GM18526 (cell line): ENCODE results near the gene CLIP2.

Experiments used
- POLR2A ChIP-seq: IDR thresholded peaks from 3 replicates; pipeline ENCODE4 v1.6.1; 2011; ENCODE audit not compliant: insufficient read length; ENCODE audit errors: extremely low read depth

Gene CLIP2

GRCh38 chr7:74401137-74401859 is 112.1 kb downstream of the CLIP2 start:
- TF ChIP-seq POLR2A = no peak

- TF ChIP-seq POLR2A = no peak
Measured at GRCh38 chr7:74403521-74404387, 114.5 kb downstream of the CLIP2 start.

GRCh38 chr7:74404388-74404700 is 115.1 kb downstream of the CLIP2 start:
- TF ChIP-seq POLR2A = no peak

DNA sequence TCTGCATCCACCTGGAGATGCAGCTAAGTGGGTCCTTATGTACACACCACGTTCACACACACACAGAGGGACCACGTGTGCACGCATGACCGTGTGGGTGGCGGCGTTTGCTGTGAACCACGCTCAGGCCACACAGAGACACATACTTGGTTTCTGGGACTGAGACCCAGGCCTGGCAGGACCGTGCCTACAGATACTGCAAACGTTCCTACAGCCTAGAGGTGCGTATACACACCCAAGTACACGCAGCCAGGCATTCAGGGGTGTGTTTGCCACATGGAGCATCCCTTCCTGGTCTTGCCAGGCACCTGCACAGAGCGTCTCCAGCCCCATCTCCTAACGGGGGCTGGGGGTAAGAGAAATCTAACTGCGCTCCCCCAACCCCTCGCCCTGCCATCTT is 115.5 kb downstream of the CLIP2 start:
- TF ChIP-seq POLR2A = no peak

GRCh38 chr7:74405191-74405898 is 116.1 kb downstream of the CLIP2 start:
- TF ChIP-seq POLR2A = no peak

GRCh38 chr7:74405899-74406512 is 116.8 kb downstream of the CLIP2 start:
- TF ChIP-seq POLR2A = no peak

GRCh38 chr7:74407958-74408357 is 118.8 kb downstream of the CLIP2 start:
- TF ChIP-seq POLR2A = no peak

GRCh38 chr7:74409571-74409970 is 120.4 kb downstream of the CLIP2 start:
- TF ChIP-seq POLR2A = no peak

DNA sequence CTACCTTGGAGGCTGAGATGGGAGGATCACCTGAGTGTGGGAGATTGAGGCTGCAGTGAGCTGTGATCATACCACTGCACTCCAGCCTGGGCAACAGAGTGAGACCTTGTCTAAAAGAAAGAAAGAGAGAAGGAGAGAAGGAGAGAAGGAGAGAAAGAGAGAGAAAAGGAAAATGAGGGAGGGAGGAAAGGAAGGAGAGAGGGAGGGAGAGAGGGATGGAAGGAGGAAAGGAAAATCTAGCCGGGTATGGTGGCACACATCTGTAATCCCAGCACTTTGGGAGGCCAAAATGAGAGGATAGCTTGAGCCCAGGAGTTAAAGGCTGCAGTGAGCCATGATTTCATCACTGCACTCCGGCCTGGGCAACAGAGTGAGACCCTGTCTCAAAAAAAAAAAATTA is 121.6 kb downstream of the CLIP2 start:
- TF ChIP-seq POLR2A = no peak

GRCh38 chr7:74412056-74412455 is 122.8 kb downstream of the CLIP2 start:
- TF ChIP-seq POLR2A = no peak

- TF ChIP-seq POLR2A = no peak
Measured at GRCh38 chr7:74412603-74413002, 123.4 kb downstream of the CLIP2 start.

DNA sequence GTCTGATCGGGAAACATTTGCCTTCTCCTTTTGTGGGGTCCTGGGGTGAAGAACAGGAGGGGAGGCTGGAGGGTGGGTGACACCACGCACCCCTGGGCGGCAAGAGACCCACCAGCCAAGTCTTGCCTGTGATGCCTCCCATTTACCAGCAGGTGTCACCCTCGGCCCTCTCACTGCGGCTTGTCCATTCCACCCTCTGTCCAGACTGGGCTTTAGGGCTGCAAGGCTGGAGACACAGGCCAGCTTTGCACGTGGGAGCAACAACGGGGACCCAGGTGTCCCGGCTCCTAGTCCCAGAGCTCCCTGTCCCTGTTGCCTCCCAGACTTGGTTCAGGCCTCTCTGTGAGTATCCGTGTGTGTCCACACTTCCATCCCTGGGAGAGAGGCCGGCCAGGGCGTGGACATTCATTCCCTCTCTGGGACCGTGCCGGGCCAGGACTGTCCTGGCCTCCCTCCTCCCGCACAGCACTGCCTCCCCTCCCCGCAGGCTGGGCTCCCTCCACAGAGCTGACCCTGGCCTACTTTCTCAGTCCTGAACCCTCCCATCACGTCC is 128.3 kb downstream of the CLIP2 start:
- TF ChIP-seq POLR2A = no peak

GRCh38 chr7:74418076-74418475 is 128.9 kb downstream of the CLIP2 start:
- TF ChIP-seq POLR2A = no peak

- TF ChIP-seq POLR2A = no peak
Measured at GRCh38 chr7:74418538-74418937, 129.3 kb downstream of the CLIP2 start.

GRCh38 chr7:74420006-74420405 is 130.8 kb downstream of the CLIP2 start:
- TF ChIP-seq POLR2A = no peak
